ENCODE data around the gene ST6GALNAC3.

ST6GALNAC3 gene

DNA sequence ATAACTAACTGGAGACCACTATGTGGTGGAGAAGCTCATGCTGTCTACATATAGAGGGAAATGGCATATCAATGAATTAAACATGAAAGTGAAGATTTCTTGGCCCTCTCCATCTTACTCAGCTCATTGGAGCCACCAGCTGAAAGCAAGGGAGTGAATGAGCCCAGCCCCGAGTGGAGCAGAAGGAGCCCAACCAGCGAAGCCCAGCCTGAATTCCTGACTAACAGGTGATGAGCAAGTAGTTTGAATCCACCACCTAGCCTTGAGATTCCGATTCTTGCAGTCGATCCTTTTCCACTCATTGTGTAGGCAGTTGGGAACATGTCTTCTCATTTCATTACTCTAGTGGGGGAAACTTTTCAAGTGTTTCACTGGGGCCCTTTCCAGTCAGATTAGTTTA is 18.6 kb upstream of the ST6GALNAC3 start:
- Mint-ChIP-seq H3K36me3 (ENCODE audit: low read depth) (no peaks in the 10 kb centered on the region), H3K27ac (no peak overlapping the region), H3K9me3 (no peaks in the 10 kb centered on the region), H3K4me1 (ENCODE audit: low read depth) (no peaks in the 10 kb centered on the region), H3K27me3 (peaks cover 19% of the 10 kb centered on the region), H3K4me3 (no peak overlapping the region)

DNA sequence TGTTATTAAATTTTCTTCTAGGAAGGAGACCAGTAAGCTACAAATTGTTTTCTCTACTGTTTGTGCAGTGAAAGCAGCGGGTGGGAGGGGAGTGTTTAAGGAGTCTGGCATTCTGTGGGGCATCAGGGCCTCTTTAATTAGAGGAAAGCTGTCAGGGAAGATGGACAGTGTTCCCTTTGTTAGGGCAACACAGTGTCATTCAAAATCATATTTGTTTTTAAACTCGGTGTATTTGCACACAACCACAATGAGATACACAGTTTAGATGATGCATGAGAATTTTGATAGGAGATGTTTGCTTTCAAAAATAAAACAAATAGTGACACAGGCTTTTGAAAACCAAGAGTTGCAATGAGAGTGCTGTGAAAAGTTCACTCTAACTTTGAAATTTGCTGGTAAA is 15.1 kb upstream of the ST6GALNAC3 start:
- Mint-ChIP-seq H3K4me1 (ENCODE audit: low read depth) (no peaks in the 10 kb centered on the region), H3K27ac (no peak overlapping the region), H3K36me3 (ENCODE audit: low read depth) (no peaks in the 10 kb centered on the region), H3K9me3 (no peaks in the 10 kb centered on the region), H3K4me3 (no peak overlapping the region), H3K27me3 (peaks cover 6% of the 10 kb centered on the region)

DNA sequence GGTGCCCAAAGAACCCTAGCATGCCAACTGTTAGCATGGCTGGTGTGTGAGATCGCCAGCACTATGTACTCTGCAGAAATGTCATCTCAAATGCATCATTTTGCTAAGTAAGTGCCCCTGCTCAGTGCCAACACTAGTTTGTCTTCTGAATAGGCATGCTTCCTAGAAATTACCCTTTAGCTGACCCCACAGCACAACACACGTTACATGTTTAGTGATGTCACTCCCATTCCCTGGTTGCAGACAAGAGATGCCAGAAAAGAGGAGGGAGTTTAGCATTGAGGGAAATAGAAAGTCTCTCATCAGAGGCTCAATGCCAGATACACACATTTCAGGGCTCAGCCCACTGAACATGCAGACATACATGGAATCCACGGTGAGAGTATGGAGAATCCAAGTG is 9.3 kb upstream of the ST6GALNAC3 start:
- Mint-ChIP-seq H3K27me3 (peaks cover 15% of the 10 kb centered on the region), H3K9me3 (no peaks in the 10 kb centered on the region), H3K27ac (no peak overlapping the region), H3K4me1 (ENCODE audit: low read depth) (no peaks in the 10 kb centered on the region), H3K4me3 (no peak overlapping the region), H3K36me3 (ENCODE audit: low read depth) (no peaks in the 10 kb centered on the region)

DNA sequence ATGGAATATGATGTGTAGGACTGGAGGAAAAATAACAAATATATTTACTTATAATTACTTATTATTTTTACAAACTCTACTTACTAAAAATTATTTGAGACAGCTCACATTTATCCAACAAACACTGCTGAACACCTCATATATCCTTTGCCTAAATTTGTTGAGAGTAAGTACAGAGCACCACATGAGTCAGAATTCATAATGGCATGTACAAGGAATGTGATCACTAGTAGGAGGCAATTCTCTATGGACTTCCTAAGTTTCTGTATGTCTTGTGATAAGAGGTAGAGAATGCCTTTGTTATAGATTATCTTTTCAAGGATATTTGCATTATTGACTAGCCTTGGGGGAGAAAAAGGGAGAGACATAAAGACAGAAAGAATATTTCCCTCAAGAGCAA is 8.2 kb upstream of the ST6GALNAC3 start:
- Mint-ChIP-seq H3K4me1 (ENCODE audit: low read depth) (no peaks in the 10 kb centered on the region), H3K36me3 (ENCODE audit: low read depth) (no peaks in the 10 kb centered on the region), H3K27ac (no peak overlapping the region), H3K27me3 (peaks cover 15% of the 10 kb centered on the region), H3K4me3 (no peak overlapping the region), H3K9me3 (no peaks in the 10 kb centered on the region)

DNA sequence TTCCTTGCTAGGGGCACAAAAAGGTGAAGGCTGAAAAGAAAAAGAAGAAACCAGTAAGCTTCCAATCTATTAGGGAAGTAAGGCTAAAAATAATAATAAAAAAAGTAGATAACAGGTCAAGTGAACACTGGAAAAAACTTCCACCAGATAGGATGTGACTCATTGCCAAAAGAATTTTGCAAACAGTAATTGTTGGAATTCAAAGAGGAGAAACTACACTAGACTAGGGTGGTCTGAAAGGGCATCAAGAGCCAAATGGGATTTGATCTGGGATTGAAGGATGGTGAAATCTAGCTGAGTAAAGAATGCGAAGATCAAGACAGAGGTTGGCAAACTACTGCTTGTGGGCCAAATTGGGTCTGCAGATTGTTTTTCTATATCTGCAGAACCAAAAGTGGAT is 6.0 kb upstream of the ST6GALNAC3 start:
- Mint-ChIP-seq H3K9me3 (no peaks in the 10 kb centered on the region), H3K27ac (no peak overlapping the region), H3K27me3 (peaks cover 15% of the 10 kb centered on the region), H3K4me1 (ENCODE audit: low read depth) (peaks cover 5% of the 10 kb centered on the region), H3K4me3 (no peak overlapping the region), H3K36me3 (ENCODE audit: low read depth) (no peaks in the 10 kb centered on the region)

DNA sequence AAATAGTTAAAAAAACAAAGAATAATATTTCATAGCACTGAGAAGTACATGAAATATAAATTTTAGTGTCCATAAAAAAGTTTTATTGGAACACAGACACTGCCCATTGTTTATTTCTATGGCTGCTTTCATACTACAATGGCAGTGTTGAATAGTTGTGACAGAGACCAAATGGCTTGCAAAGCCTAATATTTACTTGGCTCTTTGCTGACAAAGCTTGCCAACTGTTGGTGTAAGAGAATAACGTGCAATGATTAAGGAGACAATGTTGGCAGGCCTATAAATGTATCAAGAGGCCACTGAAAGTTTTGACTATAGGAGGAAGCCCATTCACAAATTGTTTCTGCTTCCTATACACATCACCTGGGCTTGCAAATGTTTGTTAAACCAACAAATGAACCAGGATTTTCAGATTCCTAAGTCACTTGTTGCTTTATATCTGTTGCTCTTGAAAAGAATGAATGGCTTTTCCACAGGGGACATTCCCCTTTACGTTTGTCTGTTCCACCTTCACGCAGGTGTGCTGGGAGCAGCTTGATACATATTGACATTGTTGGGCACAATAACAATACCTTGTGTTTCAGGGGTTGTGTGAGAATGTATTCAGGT is 5.5 kb upstream of the ST6GALNAC3 start:
- Mint-ChIP-seq H3K9me3 (no peaks in the 10 kb centered on the region), H3K4me3 (no peak overlapping the region), H3K4me1 (ENCODE audit: low read depth) (peaks cover 9% of the 10 kb centered on the region), H3K27me3 (peaks cover 12% of the 10 kb centered on the region), H3K36me3 (ENCODE audit: low read depth) (no peaks in the 10 kb centered on the region), H3K27ac (no peak overlapping the region)

DNA sequence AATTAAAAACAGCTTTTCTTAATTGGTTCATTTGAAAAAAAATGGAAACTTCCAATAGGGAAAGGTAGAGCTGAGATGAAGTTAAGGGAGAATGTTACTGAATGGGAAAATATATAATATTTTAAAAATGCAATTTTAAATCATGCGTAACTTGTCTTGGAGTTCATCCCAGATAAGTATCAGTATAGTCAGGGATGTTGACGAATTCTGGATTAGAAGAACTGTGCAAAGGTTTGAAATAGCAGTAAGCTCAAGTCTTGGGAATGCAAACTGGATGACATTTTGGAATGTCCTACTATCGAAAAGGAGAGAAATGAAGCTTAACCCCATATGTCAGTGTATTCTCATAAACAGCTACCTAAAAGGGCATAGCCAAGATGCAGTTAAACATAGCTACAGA is 4.0 kb upstream of the ST6GALNAC3 start:
- Mint-ChIP-seq H3K9me3 (no peaks in the 10 kb centered on the region), H3K4me3 (no peak overlapping the region), H3K4me1 (ENCODE audit: low read depth) (peaks cover 21% of the 10 kb centered on the region), H3K27me3 (peaks cover 7% of the 10 kb centered on the region), H3K27ac (no peak overlapping the region), H3K36me3 (ENCODE audit: low read depth) (no peaks in the 10 kb centered on the region)

DNA sequence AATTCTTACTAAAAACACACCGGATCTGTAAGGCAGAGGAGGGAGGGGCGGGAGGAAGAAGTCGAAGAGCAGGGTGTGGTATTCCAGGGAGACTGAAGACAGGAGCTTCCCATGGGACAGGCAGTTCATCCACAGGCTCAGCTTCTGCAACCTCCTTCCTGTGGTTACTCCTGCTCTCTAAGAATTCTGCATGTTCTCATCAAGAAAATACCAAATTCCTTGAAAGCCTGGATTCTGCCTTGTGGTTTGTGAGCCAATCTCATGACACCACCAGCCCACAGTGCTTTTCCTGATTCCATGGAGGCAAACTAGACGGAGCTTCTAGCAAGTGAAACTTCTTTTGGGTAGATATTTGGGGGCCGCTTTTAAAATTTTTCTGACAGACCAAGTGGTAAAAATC is 1.1 kb upstream of the ST6GALNAC3 start:
- Mint-ChIP-seq H3K4me3 (no peak overlapping the region), H3K4me1 (ENCODE audit: low read depth) (peaks cover 30% of the 10 kb centered on the region), H3K27ac (no peak overlapping the region), H3K36me3 (ENCODE audit: low read depth) (no peaks in the 10 kb centered on the region), H3K27me3 (no peaks in the 10 kb centered on the region), H3K9me3 (no peaks in the 10 kb centered on the region)

DNA sequence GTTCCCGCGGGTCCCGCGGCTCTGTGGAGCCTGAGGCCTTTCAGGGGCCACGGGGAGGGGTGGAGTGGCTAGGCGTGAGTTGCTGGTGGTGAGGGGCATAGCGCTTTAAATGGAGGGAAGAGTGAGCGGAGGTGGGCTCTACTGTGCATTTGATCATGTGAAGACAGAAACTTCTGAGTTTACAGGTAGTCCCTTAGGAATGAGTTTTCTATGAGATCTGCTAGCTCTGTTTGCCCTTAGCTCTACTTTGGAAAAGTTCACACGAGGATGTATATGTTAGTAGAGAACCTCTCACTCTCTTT is 593 bp downstream of the ST6GALNAC3 start:
- peak overlapping the region; percentile 13 for H3K27ac Mint-ChIP-seq
- H3K27me3 Mint-ChIP-seq = no peaks in the 10 kb centered on the region
- H3K4me1 Mint-ChIP-seq (ENCODE audit: low read depth) = peaks cover 37% of the 10 kb centered on the region
- H3K4me3 Mint-ChIP-seq = peak overlapping the region; percentile 83
- no peaks in the 10 kb centered on the region for H3K9me3 Mint-ChIP-seq
- H3K36me3 Mint-ChIP-seq (ENCODE audit: low read depth) = no peaks in the 10 kb centered on the region

DNA sequence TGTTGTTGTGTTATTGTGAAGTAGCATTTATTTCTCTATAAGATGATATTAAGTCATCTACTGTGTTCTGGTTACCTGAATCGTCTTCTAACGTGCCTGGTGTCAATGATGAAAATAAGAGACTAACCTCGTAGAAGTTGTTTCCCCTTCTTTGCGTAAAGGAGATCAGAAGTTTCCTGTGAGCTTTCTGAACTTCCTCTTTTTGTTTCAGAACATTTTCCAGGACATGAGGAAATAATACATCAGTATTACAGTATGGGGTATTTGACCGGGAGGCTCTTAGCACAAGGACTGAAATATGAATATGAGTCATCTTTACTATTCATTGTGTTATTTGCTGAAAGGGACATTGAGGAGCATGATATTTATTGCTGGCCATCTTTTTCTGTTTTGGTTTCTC is 1.3 kb downstream of the ST6GALNAC3 start:
- peaks cover 41% of the 10 kb centered on the region for H3K4me1 Mint-ChIP-seq (ENCODE audit: low read depth)
- H3K36me3 Mint-ChIP-seq (ENCODE audit: low read depth) = no peaks in the 10 kb centered on the region
- H3K9me3 Mint-ChIP-seq = no peaks in the 10 kb centered on the region
- no peaks in the 10 kb centered on the region for H3K27me3 Mint-ChIP-seq
- peak overlapping the region; percentile 83 for H3K4me3 Mint-ChIP-seq
- peak overlapping the region; percentile 13 for H3K27ac Mint-ChIP-seq

DNA sequence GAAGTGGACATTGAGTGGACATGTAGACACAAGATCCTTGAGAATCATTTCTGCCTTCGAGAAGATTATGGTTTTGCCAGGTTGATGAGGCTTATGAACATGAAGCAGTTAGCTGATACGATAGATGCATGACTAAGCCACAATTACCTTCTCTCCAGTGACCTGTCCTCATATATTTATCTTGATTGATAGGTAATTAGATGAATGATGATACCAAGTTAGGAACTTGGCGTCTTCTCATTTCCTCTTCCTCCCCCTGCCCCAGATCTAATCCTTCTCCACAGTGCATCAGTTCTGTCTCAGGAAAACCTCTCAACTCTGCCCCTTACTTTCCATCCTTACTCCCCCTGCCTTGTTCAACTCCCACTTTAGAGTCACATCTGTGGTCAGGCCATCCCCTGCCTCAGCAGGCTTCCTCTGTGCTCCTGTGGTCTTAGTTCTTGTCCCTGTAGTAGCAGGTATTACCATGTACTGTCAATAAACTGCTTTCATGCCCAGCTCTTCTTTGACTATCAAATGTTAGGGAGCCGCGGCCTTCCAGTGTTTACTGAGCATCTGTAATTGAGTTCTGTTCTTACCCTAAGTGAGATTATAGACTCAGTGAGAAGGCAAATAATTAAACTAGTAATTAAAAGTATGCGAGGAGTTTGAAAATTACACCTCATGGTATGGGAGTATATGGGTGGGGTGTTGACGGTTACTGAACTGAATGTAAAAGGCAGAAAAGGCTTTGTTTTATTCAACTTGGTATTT is 5.1 kb downstream of the ST6GALNAC3 start:
- H3K9me3 Mint-ChIP-seq = no peaks in the 10 kb centered on the region
- H3K4me1 Mint-ChIP-seq (ENCODE audit: low read depth) = peaks cover 28% of the 10 kb centered on the region
- H3K27me3 Mint-ChIP-seq = no peaks in the 10 kb centered on the region
- peak overlapping the region; percentile 43 for H3K27ac Mint-ChIP-seq
- H3K4me3 Mint-ChIP-seq = no peak overlapping the region
- H3K36me3 Mint-ChIP-seq (ENCODE audit: low read depth) = no peaks in the 10 kb centered on the region

DNA sequence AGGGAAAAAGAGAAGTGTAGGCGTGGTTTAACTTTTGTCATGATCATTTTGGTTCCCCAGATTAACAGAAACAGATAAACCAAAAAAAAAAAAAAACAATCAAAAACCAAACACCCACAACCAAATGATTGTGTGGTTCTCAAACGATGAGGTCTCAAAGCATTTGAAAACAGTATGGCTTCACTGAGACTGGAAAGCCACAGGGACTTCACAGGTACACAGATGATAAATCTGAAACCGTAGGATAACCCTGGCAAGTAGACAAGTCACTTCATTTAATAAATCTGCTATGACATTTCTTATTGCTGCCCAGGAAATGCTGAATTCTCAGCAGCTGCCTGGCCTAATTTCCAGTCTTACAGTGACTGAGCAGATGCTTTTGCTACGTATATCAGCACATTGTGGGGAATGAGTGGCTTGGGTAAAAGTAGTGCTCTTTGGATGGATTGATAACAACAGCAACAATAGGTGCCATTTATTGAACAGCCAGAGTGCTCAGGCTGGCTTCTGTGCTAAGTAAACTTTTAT is 6.1 kb downstream of the ST6GALNAC3 start:
- Mint-ChIP-seq H3K4me1 (ENCODE audit: low read depth) (peaks cover 19% of the 10 kb centered on the region), H3K36me3 (ENCODE audit: low read depth) (no peaks in the 10 kb centered on the region), H3K4me3 (no peak overlapping the region), H3K27ac (no peak overlapping the region), H3K9me3 (no peaks in the 10 kb centered on the region), H3K27me3 (no peaks in the 10 kb centered on the region)

DNA sequence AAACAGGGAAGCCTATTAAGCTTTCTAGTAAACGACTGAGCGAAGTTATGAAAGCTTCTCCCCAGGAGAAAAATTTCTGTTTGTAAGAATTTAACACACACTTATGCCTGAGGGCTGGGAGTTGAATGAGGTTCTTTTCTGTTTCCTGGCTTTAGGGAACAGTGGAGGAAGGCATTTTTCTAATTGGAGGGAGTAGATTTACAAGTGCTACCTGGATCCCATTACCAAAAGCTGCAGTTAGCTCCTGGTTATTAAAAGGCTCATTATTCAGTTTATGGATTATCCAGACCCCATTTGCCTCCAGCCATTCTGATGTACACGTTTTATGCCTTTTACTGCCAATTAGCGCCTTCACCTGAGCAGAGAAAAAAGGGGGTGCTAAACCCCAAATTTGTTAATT is 7.5 kb downstream of the ST6GALNAC3 start:
- Mint-ChIP-seq H3K4me1 (ENCODE audit: low read depth) (peaks cover 10% of the 10 kb centered on the region), H3K27me3 (no peaks in the 10 kb centered on the region), H3K4me3 (no peak overlapping the region), H3K36me3 (ENCODE audit: low read depth) (no peaks in the 10 kb centered on the region), H3K9me3 (no peaks in the 10 kb centered on the region), H3K27ac (no peak overlapping the region)

DNA sequence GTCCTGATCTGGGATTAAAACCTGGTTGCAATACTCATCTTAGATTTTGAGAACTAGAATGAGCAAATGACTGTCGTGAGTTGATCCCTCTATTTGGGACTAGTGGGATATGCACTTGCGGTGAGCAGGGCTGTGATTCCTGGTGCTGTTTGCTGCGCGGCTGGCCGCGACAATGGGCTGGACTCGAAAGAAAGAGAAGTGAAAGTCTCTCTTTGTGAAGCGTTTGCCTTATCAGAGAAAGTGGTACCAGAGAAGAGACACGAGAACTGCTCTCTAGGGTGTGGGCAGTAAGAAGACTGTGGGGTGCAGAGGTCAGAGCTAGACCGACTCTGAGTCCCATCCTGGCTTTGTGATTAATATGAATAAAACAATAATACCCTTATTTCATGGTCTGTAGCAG is 8.6 kb downstream of the ST6GALNAC3 start:
- H3K9me3 Mint-ChIP-seq = no peaks in the 10 kb centered on the region
- no peaks in the 10 kb centered on the region for H3K27me3 Mint-ChIP-seq
- no peak overlapping the region for H3K4me3 Mint-ChIP-seq
- H3K4me1 Mint-ChIP-seq (ENCODE audit: low read depth) = peaks cover 10% of the 10 kb centered on the region
- no peak overlapping the region for H3K27ac Mint-ChIP-seq
- H3K36me3 Mint-ChIP-seq (ENCODE audit: low read depth) = no peaks in the 10 kb centered on the region

DNA sequence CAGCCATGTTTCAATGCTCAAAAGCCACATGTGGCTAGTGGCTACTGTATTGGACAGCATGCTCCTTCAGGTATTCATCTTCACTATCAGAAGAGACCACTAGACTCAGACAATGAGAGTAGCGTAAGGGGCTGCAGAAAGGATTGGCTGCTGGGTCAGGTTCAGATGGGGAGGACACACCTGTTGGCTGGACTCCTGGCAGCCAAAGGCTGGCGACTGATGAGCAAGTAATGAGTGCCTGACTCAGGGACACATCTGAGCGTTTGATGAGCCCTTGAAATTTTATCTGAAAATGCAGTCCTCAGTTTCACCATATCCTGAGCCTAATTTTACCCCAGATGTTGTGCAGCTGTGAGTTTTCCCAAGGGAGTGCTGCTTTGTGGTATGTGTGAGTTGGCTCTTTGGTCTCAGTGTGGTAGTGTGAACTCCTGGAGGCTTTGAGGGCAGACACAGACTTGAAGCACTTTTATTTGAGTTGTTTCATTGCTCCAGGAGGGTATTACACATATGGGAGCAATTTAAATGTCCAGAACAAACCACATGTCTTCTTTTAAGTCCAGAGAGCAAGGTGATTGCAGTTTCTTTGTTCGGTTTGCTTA is 9.6 kb downstream of the ST6GALNAC3 start:
- H3K27ac Mint-ChIP-seq = no peak overlapping the region
- H3K9me3 Mint-ChIP-seq = no peaks in the 10 kb centered on the region
- H3K36me3 Mint-ChIP-seq (ENCODE audit: low read depth) = no peaks in the 10 kb centered on the region
- peaks cover 10% of the 10 kb centered on the region for H3K4me1 Mint-ChIP-seq (ENCODE audit: low read depth)
- no peaks in the 10 kb centered on the region for H3K27me3 Mint-ChIP-seq
- H3K4me3 Mint-ChIP-seq = no peak overlapping the region

Data from stimulated activated naive CD8-positive, alpha-beta T cell treated with anti-CD3 and anti-CD28 coated beads, Interleukin-15, Interleukin-2, amounts not matched to agents 100 ng/mL and 50 ng/mL, for 24 hours (primary cell).